ENCODE results near the gene TOP2A.

TOP2A gene

DNA sequence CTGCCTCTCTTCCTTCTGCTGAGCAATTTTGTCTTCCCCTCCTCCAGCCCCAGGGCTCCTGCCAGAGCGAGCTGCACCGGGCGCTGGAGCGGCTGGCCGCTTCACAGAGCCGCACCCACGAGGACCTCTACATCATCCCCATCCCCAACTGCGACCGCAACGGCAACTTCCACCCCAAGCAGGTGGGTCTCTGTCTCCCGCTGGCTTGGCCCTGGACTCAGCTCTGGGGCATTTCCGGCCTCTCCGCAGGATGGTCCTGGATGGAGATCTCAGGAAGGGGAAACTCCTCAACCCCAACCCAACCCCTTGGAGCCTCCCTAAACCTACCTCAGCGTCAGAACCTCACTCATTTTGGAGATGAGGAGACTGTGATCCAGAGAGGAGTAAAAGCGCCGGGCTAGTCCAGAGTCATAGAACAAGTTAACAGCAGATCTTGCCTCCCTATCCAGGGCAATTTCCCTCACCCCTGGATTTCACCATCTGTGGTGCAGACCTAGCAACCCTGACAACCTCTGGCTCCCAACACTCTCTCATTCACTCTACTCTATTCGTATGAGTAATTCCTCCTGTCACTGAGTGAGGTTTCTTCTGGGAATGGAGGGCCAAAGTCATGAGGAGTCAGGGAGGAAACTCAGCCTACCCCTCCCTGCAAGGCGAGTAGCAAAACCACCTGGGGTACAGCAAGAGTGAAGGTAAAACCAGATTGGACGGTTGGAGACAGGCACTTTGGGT is 36.4 kb upstream of the TOP2A start:
- peaks cover 74% of the 10 kb centered on the region for H3K4me1 Mint-ChIP-seq
- TF ChIP-seq, protein P1, sequence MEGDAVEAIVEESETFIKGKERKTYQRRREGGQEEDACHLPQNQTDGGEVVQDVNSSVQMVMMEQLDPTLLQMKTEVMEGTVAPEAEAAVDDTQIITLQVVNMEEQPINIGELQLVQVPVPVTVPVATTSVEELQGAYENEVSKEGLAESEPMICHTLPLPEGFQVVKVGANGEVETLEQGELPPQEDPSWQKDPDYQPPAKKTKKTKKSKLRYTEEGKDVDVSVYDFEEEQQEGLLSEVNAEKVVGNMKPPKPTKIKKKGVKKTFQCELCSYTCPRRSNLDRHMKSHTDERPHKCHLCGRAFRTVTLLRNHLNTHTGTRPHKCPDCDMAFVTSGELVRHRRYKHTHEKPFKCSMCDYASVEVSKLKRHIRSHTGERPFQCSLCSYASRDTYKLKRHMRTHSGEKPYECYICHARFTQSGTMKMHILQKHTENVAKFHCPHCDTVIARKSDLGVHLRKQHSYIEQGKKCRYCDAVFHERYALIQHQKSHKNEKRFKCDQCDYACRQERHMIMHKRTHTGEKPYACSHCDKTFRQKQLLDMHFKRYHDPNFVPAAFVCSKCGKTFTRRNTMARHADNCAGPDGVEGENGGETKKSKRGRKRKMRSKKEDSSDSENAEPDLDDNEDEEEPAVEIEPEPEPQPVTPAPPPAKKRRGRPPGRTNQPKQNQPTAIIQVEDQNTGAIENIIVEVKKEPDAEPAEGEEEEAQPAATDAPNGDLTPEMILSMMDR (IDR thresholded peaks at IDR 0.05; ENCODE audit: unreplicated experiment in 3 of 3) = no peak

DNA sequence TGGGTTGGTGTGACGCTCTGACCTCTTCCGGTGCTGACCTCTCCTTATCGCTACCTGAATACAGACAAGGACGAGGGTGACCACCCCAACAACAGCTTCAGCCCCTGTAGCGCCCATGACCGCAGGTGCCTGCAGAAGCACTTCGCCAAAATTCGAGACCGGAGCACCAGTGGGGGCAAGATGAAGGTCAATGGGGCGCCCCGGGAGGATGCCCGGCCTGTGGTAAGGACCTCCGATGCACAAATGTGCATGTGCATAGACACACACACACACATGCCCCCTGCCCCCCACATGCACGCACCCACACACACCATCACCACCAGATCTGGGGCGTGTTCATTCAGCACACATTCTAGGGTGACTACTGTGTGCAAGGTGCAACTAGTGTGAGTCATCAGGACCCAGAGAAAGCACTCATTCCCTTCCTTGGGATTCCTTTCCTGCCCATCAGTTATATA is 35.3 kb upstream of the TOP2A start:
- H3K9me3 Mint-ChIP-seq = no peaks in the 10 kb centered on the region
- peaks cover 74% of the 10 kb centered on the region for H3K4me1 Mint-ChIP-seq
- no peak overlapping the region for H3K4me3 Mint-ChIP-seq
- TF ChIP-seq, protein P1 (IDR thresholded peaks at IDR 0.05; ENCODE audit: unreplicated experiment in 3 of 3) = no peak
- H3K27ac Mint-ChIP-seq = peak overlapping the region; percentile 63 to 98 (median 78)
- H3K27me3 Mint-ChIP-seq (ENCODE audit: low read depth) = peaks cover 6% of the 10 kb centered on the region
- peaks cover 46% of the 10 kb centered on the region for H3K36me3 Mint-ChIP-seq (ENCODE audit: low read depth)

More for the DNA sequence above, 36.4 kb upstream of the TOP2A start:
- Mint-ChIP-seq H3K27me3 (ENCODE audit: low read depth) (peaks cover 11% of the 10 kb centered on the region), H3K4me3 (no peak overlapping the region), H3K27ac (peak overlapping the region; percentile 36 to 98 (median 74)), H3K36me3 (ENCODE audit: low read depth) (peaks cover 48% of the 10 kb centered on the region), H3K9me3 (no peaks in the 10 kb centered on the region)

DNA sequence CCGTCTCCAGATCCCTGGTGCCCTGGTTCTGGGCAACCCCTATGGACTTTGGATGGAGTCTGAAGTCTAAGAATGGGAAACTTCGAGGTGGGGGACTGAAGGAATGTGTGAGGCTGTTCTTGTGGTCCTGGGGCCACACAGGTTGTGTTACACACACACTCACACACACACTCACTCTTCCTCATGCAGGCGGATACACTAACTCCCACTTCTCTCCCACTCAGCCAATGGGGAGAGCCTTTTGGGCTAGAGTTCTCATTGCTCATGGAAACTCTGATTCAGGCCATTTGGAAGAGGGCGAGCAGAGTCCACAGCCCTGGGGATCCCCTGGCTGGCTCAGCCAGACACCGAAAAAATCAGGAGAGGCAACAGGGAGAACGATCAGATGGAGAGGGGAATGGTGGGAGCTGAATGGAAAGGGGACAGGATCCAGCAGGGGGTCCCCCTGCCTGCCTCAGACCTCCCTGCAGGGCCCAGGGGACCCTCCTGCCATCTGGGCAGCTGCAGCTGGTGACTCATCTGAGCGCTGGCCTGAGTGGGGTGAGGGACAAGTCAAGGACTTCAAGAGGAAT is 34.6 kb upstream of the TOP2A start:
- H3K9me3 Mint-ChIP-seq = no peaks in the 10 kb centered on the region
- peaks cover 74% of the 10 kb centered on the region for H3K4me1 Mint-ChIP-seq
- TF ChIP-seq, protein P1 (IDR thresholded peaks at IDR 0.05; ENCODE audit: unreplicated experiment in 3 of 3) = no peak
- peaks cover 40% of the 10 kb centered on the region for H3K36me3 Mint-ChIP-seq (ENCODE audit: low read depth)
- H3K4me3 Mint-ChIP-seq = peak overlapping the region in 2 of 3 experiments; percentile 35 to 43
- peak overlapping the region; percentile 78 to 98 (median 84) for H3K27ac Mint-ChIP-seq
- peaks cover 4% of the 10 kb centered on the region for H3K27me3 Mint-ChIP-seq (ENCODE audit: low read depth)

DNA sequence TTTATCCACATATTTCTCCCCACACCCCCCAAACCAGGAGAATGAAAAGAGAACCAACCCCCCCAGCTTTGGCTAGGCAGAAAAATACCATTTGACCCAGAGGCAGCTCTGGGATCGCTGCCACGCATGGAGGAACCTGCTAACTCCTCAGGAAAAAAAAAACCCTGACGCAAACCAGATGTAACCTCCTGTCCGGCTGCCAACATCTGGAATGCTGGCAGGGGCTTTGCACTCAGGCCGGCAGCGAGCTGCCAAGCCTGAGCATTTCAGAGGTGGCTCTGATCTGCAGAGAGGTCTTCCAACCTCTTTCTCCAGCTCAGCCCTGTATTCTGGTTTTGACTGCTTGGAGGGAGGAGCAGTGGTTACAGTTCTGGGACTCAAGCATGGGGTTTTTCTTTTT is 33.7 kb upstream of the TOP2A start:
- H3K4me3 Mint-ChIP-seq = peak overlapping the region; percentile 18 to 77 (median 32)
- peak overlapping the region; percentile 85 to 98 (median 94) for H3K27ac Mint-ChIP-seq
- peaks cover 74% of the 10 kb centered on the region for H3K4me1 Mint-ChIP-seq
- H3K36me3 Mint-ChIP-seq (ENCODE audit: low read depth) = peaks cover 33% of the 10 kb centered on the region
- peaks cover 4% of the 10 kb centered on the region for H3K27me3 Mint-ChIP-seq (ENCODE audit: low read depth)
- TF ChIP-seq, protein P1 (IDR thresholded peaks at IDR 0.05; ENCODE audit: unreplicated experiment in 3 of 3) = no peak
- H3K9me3 Mint-ChIP-seq = no peaks in the 10 kb centered on the region

DNA sequence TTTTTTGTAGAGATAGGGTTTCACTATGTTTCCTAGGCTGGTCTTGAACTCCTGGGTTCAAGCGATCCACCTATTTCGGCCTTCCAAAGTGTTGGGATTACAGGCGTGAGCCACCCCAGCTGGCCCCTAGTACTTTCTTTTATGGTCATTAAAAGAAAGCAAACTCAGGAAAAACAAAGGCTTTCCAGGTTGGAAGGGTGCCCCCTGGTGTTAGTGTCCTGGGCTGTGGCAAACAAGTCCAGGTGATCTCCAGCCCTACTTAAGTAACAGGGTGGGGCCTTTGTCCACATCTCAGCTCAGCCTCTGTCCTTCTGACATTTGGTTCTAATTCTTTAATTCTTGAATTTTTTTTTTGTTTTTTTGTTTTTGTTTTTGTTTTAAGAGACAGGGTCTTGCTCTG is 32.5 kb upstream of the TOP2A start:
- H3K27ac Mint-ChIP-seq = peak overlapping the region in 1 of 3 experiments; percentile 76
- no peaks in the 10 kb centered on the region for H3K9me3 Mint-ChIP-seq
- H3K4me3 Mint-ChIP-seq = no peak overlapping the region
- H3K36me3 Mint-ChIP-seq (ENCODE audit: low read depth) = peaks cover 26% of the 10 kb centered on the region
- TF ChIP-seq, protein P1 (IDR thresholded peaks at IDR 0.05; ENCODE audit: unreplicated experiment in 3 of 3) = peak in 2 of 3 experiments; percentile 37 to 50
- H3K4me1 Mint-ChIP-seq = peaks cover 73% of the 10 kb centered on the region
- H3K27me3 Mint-ChIP-seq (ENCODE audit: low read depth) = peaks cover 4% of the 10 kb centered on the region
